Measurements from ENCODE around the gene TMEM87B. TPM values are rescaled to one million over a fixed set of nuclear protein-coding genes. Genes with fewer than 3 reads are reported as not detected.

TMEM87B gene
- total and polyA plus RNA-seq, 4 donors: 5.4 to 31.5 (median 20.0) TPM

GRCh38 chr2:112085916-112086669 lies 31.0 kb downstream of the TMEM87B start:
- H3K27ac ChIP-seq (ENCODE audit: low read depth in 1 of 2, low read length in 2 of 2): no peak overlapping the region
- intact Hi-C loops (cut with DNase I): no loop called here
- WGBS, 2 donors: 80 to 82% methylated on average over 9 of the region's 9 CpGs
- no peaks in the 10 kb centered on the region for H3K9me3 ChIP-seq (ENCODE audit: control insufficient read depth, low read length)
- peak in 1 of 2 donors; percentile 53 for DNase-seq
- ATAC-seq (ENCODE audit: low FRiP score): peak; percentile 78
- no peak overlapping the region for H3K4me3 ChIP-seq (ENCODE audit: low read length in 2 of 2)
- H3K27me3 ChIP-seq (ENCODE audit: control insufficient read depth in 1 of 2, insufficient read depth in 2 of 2, low read length in 1 of 2): no peaks in the 10 kb centered on the region
- H3K4me1 ChIP-seq (ENCODE audit: control insufficient read depth in 1 of 2, insufficient read depth in 2 of 2, low read length in 2 of 2): no peaks in the 10 kb centered on the region
- H3K36me3 ChIP-seq (ENCODE audit: control insufficient read depth in 1 of 2, insufficient read depth in 2 of 2, low read length in 1 of 2): peaks cover 9 to 11% of the 10 kb centered on the region in 2 donors

- no peaks in the 10 kb centered on the region for H3K27me3 ChIP-seq (ENCODE audit: control insufficient read depth in 1 of 2, insufficient read depth in 2 of 2, low read length in 1 of 2)
- H3K4me1 ChIP-seq (ENCODE audit: control insufficient read depth in 1 of 2, insufficient read depth in 2 of 2, low read length in 2 of 2): no peaks in the 10 kb centered on the region
- H3K4me3 ChIP-seq (ENCODE audit: low read length in 2 of 2): no peak overlapping the region
- DNase-seq (no peak), ATAC-seq (ENCODE audit: low FRiP score) (no peak)
- intact Hi-C loops (cut with DNase I): no loop called here
- H3K9me3 ChIP-seq (ENCODE audit: control insufficient read depth, low read length): no peaks in the 10 kb centered on the region
- no peak overlapping the region for H3K27ac ChIP-seq (ENCODE audit: low read depth in 1 of 2, low read length in 2 of 2)
- peaks cover 5 to 9% of the 10 kb centered on the region in 2 donors for H3K36me3 ChIP-seq (ENCODE audit: control insufficient read depth in 1 of 2, insufficient read depth in 2 of 2, low read length in 1 of 2)
- WGBS, 2 donors: 91 to 93% methylated on average over 9 of the region's 9 CpGs
Observed at GRCh38 chr2:112087346-112088020, 32.4 kb downstream of the TMEM87B start.

GRCh38 chr2:112089375-112089774 lies 34.3 kb downstream of the TMEM87B start:
- no peak for ATAC-seq (ENCODE audit: low FRiP score)
- H3K36me3 ChIP-seq (ENCODE audit: control insufficient read depth in 1 of 2, insufficient read depth in 2 of 2, low read length in 1 of 2): peaks cover 5 to 7% of the 10 kb centered on the region in 2 donors
- no peak overlapping the region for H3K4me3 ChIP-seq (ENCODE audit: low read length in 2 of 2)
- H3K27ac ChIP-seq (ENCODE audit: low read depth in 1 of 2, low read length in 2 of 2): no peak overlapping the region
- no peak for DNase-seq
- H3K9me3 ChIP-seq (ENCODE audit: control insufficient read depth, low read length): no peaks in the 10 kb centered on the region
- no peaks in the 10 kb centered on the region for H3K27me3 ChIP-seq (ENCODE audit: control insufficient read depth in 1 of 2, insufficient read depth in 2 of 2, low read length in 1 of 2)
- intact Hi-C loops (cut with DNase I): no loop called here
- WGBS, 2 donors: 91 to 96% methylated on average over 5 of the region's 5 CpGs
- H3K4me1 ChIP-seq (ENCODE audit: control insufficient read depth in 1 of 2, insufficient read depth in 2 of 2, low read length in 2 of 2): peaks cover 0 to 4% of the 10 kb centered on the region in 2 donors

DNA sequence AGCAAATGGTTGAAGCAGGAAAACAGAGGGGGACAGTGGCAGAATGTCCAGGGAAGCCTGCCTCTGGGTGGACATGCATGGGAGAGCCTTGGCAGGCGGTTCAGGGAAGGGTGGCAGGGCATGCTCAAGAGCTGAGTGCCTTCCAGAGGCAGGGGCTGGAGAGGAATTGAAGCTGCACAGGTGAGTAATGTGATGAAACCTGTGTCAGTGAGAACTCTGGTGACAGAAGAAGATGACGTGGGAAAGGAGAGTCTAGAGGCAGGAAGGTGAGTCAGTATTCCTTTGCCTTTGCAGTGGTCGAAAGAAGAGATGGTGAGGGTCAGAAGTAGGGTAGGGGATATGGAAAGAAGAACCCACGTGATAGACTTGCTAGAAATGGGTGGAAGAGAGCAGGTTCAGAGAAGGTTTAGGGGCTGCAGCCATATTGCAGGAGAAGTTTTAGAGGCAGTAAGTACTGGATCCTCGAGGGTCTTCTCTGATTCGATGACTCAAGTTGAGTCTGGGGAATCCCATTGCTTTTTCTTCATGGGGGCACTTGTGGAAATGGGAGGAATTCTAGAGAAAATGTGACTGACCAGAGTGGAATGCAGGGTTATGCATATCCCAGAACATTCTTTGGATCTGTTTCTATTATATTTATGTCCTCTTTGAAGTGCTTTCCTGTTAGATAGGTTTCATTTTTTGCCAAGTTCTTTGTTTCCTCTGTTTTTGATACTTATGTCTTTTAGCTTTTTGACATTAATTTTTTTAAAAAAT lies 37.4 kb downstream of the TMEM87B start:
- Histone ChIP-seq H3K4me3 (ENCODE audit: low read length in 2 of 2) (no peak overlapping the region), H3K27me3 (ENCODE audit: control insufficient read depth in 1 of 2, insufficient read depth in 2 of 2, low read length in 1 of 2) (no peaks in the 10 kb centered on the region), H3K4me1 (ENCODE audit: control insufficient read depth in 1 of 2, insufficient read depth in 2 of 2, low read length in 2 of 2) (peaks cover 0 to 4% of the 10 kb centered on the region in 2 donors), H3K36me3 (ENCODE audit: control insufficient read depth in 1 of 2, insufficient read depth in 2 of 2, low read length in 1 of 2) (peaks cover 2 to 9% of the 10 kb centered on the region in 2 donors), H3K9me3 (ENCODE audit: control insufficient read depth, low read length) (no peaks in the 10 kb centered on the region), H3K27ac (ENCODE audit: low read depth in 1 of 2, low read length in 2 of 2) (peak overlapping the region in 1 of 2 donors; percentile 14)
- intact Hi-C loops (cut with DNase I): no loop called here
- ATAC-seq (ENCODE audit: low FRiP score) (no peak), DNase-seq (no peak)
- 81 to 82% methylated on average over 6 of the region's 6 CpGs for WGBS, 2 donors

GRCh38 chr2:112093216-112093615 lies 38.1 kb downstream of the TMEM87B start:
- Histone ChIP-seq H3K27me3 (ENCODE audit: control insufficient read depth in 1 of 2, insufficient read depth in 2 of 2, low read length in 1 of 2) (no peaks in the 10 kb centered on the region), H3K36me3 (ENCODE audit: control insufficient read depth in 1 of 2, insufficient read depth in 2 of 2, low read length in 1 of 2) (peaks cover 0 to 5% of the 10 kb centered on the region in 2 donors), H3K4me3 (ENCODE audit: low read length in 2 of 2) (no peak overlapping the region), H3K9me3 (ENCODE audit: control insufficient read depth, low read length) (no peaks in the 10 kb centered on the region), H3K27ac (ENCODE audit: low read depth in 1 of 2, low read length in 2 of 2) (no peak overlapping the region), H3K4me1 (ENCODE audit: control insufficient read depth in 1 of 2, insufficient read depth in 2 of 2, low read length in 2 of 2) (peaks cover 0 to 4% of the 10 kb centered on the region in 2 donors)
- no peak for ATAC-seq (ENCODE audit: low FRiP score)
- intact Hi-C loops (cut with DNase I): no loop called here
- DNase-seq: no peak
- WGBS, 2 donors: 70 to 79% methylated on average over 1 of the region's 1 CpG

- Histone ChIP-seq H3K4me3 (ENCODE audit: low read length in 2 of 2) (no peak overlapping the region), H3K27me3 (ENCODE audit: control insufficient read depth in 1 of 2, insufficient read depth in 2 of 2, low read length in 1 of 2) (no peaks in the 10 kb centered on the region), H3K4me1 (ENCODE audit: control insufficient read depth in 1 of 2, insufficient read depth in 2 of 2, low read length in 2 of 2) (peaks cover 0 to 4% of the 10 kb centered on the region in 2 donors), H3K27ac (ENCODE audit: low read depth in 1 of 2, low read length in 2 of 2) (no peak overlapping the region), H3K9me3 (ENCODE audit: control insufficient read depth, low read length) (no peaks in the 10 kb centered on the region), H3K36me3 (ENCODE audit: control insufficient read depth in 1 of 2, insufficient read depth in 2 of 2, low read length in 1 of 2) (peaks cover 0 to 11% of the 10 kb centered on the region in 2 donors)
- 81 to 86% methylated on average over 1 of the region's 1 CpG for WGBS, 2 donors
- intact Hi-C loops (cut with DNase I): no loop called here
- DNase-seq: no peak
- no peak for ATAC-seq (ENCODE audit: low FRiP score)
Observed at GRCh38 chr2:112095681-112096080, 40.6 kb downstream of the TMEM87B start.

GRCh38 chr2:112096098-112096497 lies 41.0 kb downstream of the TMEM87B start:
- Histone ChIP-seq H3K27me3 (ENCODE audit: control insufficient read depth in 1 of 2, insufficient read depth in 2 of 2, low read length in 1 of 2) (no peaks in the 10 kb centered on the region), H3K36me3 (ENCODE audit: control insufficient read depth in 1 of 2, insufficient read depth in 2 of 2, low read length in 1 of 2) (peaks cover 0 to 11% of the 10 kb centered on the region in 2 donors), H3K27ac (ENCODE audit: low read depth in 1 of 2, low read length in 2 of 2) (no peak overlapping the region), H3K4me3 (ENCODE audit: low read length in 2 of 2) (no peak overlapping the region), H3K9me3 (ENCODE audit: control insufficient read depth, low read length) (no peaks in the 10 kb centered on the region), H3K4me1 (ENCODE audit: control insufficient read depth in 1 of 2, insufficient read depth in 2 of 2, low read length in 2 of 2) (peaks cover 0 to 4% of the 10 kb centered on the region in 2 donors)
- ATAC-seq (ENCODE audit: low FRiP score) (no peak), DNase-seq (no peak)
- intact Hi-C loops (cut with DNase I): no loop called here
- WGBS, 2 donors: 78% methylated on average over 10 of the region's 10 CpGs

DNA sequence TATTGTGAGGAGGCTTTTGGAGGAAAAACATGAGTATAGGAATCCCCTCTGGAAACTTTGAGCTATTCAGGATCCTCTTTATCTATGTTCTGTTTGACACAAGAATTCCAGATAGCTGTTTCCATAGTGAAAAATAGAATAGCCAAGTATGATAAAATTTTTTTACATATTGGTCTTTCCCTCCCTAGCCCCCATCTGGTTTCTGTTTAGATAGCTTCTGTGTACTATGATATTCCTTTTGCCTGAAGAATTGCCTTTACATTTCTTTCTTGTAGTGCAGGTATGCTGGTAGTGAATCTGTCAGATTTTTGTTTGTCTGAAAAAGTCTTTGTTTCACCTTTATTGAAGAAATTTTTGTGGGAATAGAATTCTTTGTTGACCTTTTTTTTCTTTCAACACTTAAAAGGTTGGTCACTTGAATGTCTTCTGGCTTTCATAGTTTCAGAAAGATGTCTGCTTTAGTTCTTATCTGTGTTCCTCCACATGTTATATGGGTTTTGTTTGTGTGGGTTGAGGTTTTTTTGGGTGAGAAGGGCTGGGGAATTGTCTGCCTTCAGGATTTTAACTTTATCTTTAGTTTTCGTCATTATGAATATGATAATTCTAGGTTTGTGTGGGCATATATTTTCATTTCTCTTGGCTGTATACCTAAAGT lies 53.2 kb downstream of the TMEM87B start:
- Histone ChIP-seq H3K9me3 (ENCODE audit: control insufficient read depth, low read length) (no peaks in the 10 kb centered on the region), H3K4me3 (ENCODE audit: low read length in 2 of 2) (no peak overlapping the region), H3K27ac (ENCODE audit: low read depth in 1 of 2, low read length in 2 of 2) (no peak overlapping the region), H3K4me1 (ENCODE audit: control insufficient read depth in 1 of 2, insufficient read depth in 2 of 2, low read length in 2 of 2) (no peaks in the 10 kb centered on the region), H3K27me3 (ENCODE audit: control insufficient read depth in 1 of 2, insufficient read depth in 2 of 2, low read length in 1 of 2) (no peaks in the 10 kb centered on the region), H3K36me3 (ENCODE audit: control insufficient read depth in 1 of 2, insufficient read depth in 2 of 2, low read length in 1 of 2) (peaks cover 2 to 3% of the 10 kb centered on the region in 2 donors)
- 79 to 83% methylated on average over 1 of the region's 1 CpG for WGBS, 2 donors
- intact Hi-C loops (cut with DNase I): no loop called here
- ATAC-seq (ENCODE audit: low FRiP score): no peak
- no peak for DNase-seq

Data from aorta (tissue), 5 donors.